Mesenchymal stem cell (in vitro differentiated cells and primary cell): Measurements from ENCODE around the gene IRX6. TPM values are rescaled to one million over a fixed set of nuclear protein-coding genes. Genes with fewer than 3 reads are reported as not detected.

Experiments
- DNase-seq: peaks from one replicate; pipeline ENCODE4 v3.0.0-alpha.2; 2013
- H2AFZ ChIP-seq: one replicate; pipeline ENCODE4 v1.6.1; 2013; ENCODE audit warnings: low read depth, mild to moderate bottlenecking, control low read depth, inconsistent platforms, low read length, moderate library complexity
- H2AK5ac ChIP-seq: 2 replicates; pipeline ENCODE4 v1.6.1; 2013; ENCODE audit warnings: low read length, moderate library complexity, mild to moderate bottlenecking, inconsistent platforms; ENCODE audit not compliant: severe bottlenecking
- H2BK120ac ChIP-seq: one replicate; pipeline ENCODE4 v1.6.1; 2013; ENCODE audit warnings: low read depth, mild to moderate bottlenecking, inconsistent platforms, low read length, moderate library complexity
- H2BK12ac ChIP-seq, 2 experiments: one replicate each; pipeline ENCODE4 v1.6.1; 2013; ENCODE audit warnings: inconsistent platforms in 2 of 2, low read length in 2 of 2, mild to moderate bottlenecking in 2 of 2, moderate library complexity in 2 of 2, control low read depth in 1 of 2
- H2BK15ac ChIP-seq: one replicate; pipeline ENCODE4 v1.6.1; 2013; ENCODE audit warnings: mild to moderate bottlenecking, low read depth, inconsistent platforms; ENCODE audit not compliant: poor library complexity, severe bottlenecking
- H2BK5ac ChIP-seq: 2 replicates; pipeline ENCODE4 v1.6.1; 2013; ENCODE audit warnings: low read depth, mild to moderate bottlenecking, low read length, control low read depth, inconsistent platforms; ENCODE audit not compliant: poor library complexity, severe bottlenecking
- H3K14ac ChIP-seq, 2 experiments: one replicate each; pipeline ENCODE4 v1.6.1; 2013; ENCODE audit warnings: inconsistent platforms in 2 of 2, low read length in 2 of 2, control low read depth in 1 of 2, mild to moderate bottlenecking in 1 of 2, moderate library complexity in 1 of 2
- H3K18ac ChIP-seq, 2 experiments: one replicate each; pipeline ENCODE4 v1.6.1; 2013; ENCODE audit warnings: inconsistent platforms in 2 of 2, low read length in 2 of 2, control low read depth in 1 of 2, low read depth in 1 of 2, mild to moderate bottlenecking in 1 of 2
- H3K23ac ChIP-seq, 2 experiments: one replicate each; pipeline ENCODE4 v1.6.1; 2013; ENCODE audit warnings: inconsistent platforms in 2 of 2, low read length in 2 of 2, mild to moderate bottlenecking in 2 of 2, moderate library complexity in 2 of 2, control low read depth in 1 of 2
- H3K27ac ChIP-seq: 2 replicates; pipeline ENCODE4 v1.5.1; 2013; ENCODE audit warnings: mild to moderate bottlenecking, moderate library complexity, low read length, control low read depth, inconsistent platforms; ENCODE audit not compliant: poor library complexity, severe bottlenecking
- H3K27me3 ChIP-seq, 2 experiments: 2 replicates each; pipeline versions ENCODE4 v1.6.1 to v1.7.0; 2013; ENCODE audit warnings: low read length in 2 of 2, mild to moderate bottlenecking in 2 of 2, moderate library complexity in 2 of 2, control low read depth in 1 of 2, inconsistent platforms in 1 of 2; ENCODE audit not compliant: control insufficient read depth in 1 of 2, insufficient read depth in 1 of 2
- H3K36me3 ChIP-seq, 2 experiments: 2 replicates each; pipeline versions ENCODE4 v1.6.1 to v1.7.0; 2013; ENCODE audit warnings: low read length in 2 of 2, control low read depth in 1 of 2, inconsistent platforms in 1 of 2, low read depth in 1 of 2, mild to moderate bottlenecking in 1 of 2; ENCODE audit not compliant: insufficient read depth in 2 of 2, control insufficient read depth in 1 of 2
- H3K4ac ChIP-seq, 2 experiments: one replicate each; pipeline ENCODE4 v1.6.1; 2013; ENCODE audit warnings: inconsistent platforms in 2 of 2, low read length in 2 of 2, mild to moderate bottlenecking in 2 of 2, moderate library complexity in 2 of 2, control low read depth in 1 of 2, low read depth in 1 of 2
- H3K4me1 ChIP-seq: 2 replicates; pipeline ENCODE4 v1.6.1; 2013; ENCODE audit warnings: low read depth, low read length, control low read depth; ENCODE audit not compliant: control insufficient read depth, insufficient read depth
- H3K4me2 ChIP-seq: 2 replicates; pipeline ENCODE4 v1.6.1; 2013; ENCODE audit warnings: low read length, mild to moderate bottlenecking, inconsistent platforms; ENCODE audit not compliant: poor library complexity, severe bottlenecking
- H3K4me3 ChIP-seq, 2 experiments: 2 replicates each; pipeline versions ENCODE4 v1.5.1 to v1.7.0; 2013; ENCODE audit warnings: low read length in 2 of 2, mild to moderate bottlenecking in 2 of 2, control low read depth in 1 of 2, low read depth in 1 of 2; ENCODE audit not compliant: insufficient read depth in 1 of 2
- H3K79me1 ChIP-seq: replicated peaks from 2 replicates; pipeline ENCODE4 v1.6.1; 2013; ENCODE audit warnings: mild to moderate bottlenecking, control low read depth, low read length, inconsistent platforms; ENCODE audit not compliant: poor library complexity, severe bottlenecking
- H3K9ac ChIP-seq: 2 replicates; pipeline ENCODE4 v1.7.0; 2013; ENCODE audit warnings: mild to moderate bottlenecking, low read length, moderate library complexity
- H3K9me3 ChIP-seq: 2 replicates; pipeline ENCODE4 v1.7.0; 2013; ENCODE audit warnings: mild to moderate bottlenecking, low read length; ENCODE audit not compliant: control insufficient read depth
- H4K8ac ChIP-seq: one replicate; pipeline ENCODE4 v1.6.1; 2013; ENCODE audit warnings: inconsistent platforms, mild to moderate bottlenecking, low read length, moderate library complexity
- H4K91ac ChIP-seq: one replicate; pipeline ENCODE4 v1.6.1; 2013; ENCODE audit warnings: mild to moderate bottlenecking, low read length, inconsistent platforms
- WGBS: methylation state at CpG from one replicate; pipeline ENCODE4 v1.1.7; 2013; ENCODE audit warnings: mixed read lengths; 5-methylcytosine and 5-hydroxymethylcytosine counted together
- polyA plus RNA-seq, 2 experiments: library from polyadenylated mRNA; stranded (reverse); fragments of 200-250 nt; gene quantifications; one replicate each; pipeline ENCODE4 v1.2.3, GENCODE V29; 2013

The IRX6 gene
- not detected for polyA plus RNA-seq (2013, experiment 1 of 2)
- not detected for polyA plus RNA-seq (2013, experiment 2 of 2)

DNA sequence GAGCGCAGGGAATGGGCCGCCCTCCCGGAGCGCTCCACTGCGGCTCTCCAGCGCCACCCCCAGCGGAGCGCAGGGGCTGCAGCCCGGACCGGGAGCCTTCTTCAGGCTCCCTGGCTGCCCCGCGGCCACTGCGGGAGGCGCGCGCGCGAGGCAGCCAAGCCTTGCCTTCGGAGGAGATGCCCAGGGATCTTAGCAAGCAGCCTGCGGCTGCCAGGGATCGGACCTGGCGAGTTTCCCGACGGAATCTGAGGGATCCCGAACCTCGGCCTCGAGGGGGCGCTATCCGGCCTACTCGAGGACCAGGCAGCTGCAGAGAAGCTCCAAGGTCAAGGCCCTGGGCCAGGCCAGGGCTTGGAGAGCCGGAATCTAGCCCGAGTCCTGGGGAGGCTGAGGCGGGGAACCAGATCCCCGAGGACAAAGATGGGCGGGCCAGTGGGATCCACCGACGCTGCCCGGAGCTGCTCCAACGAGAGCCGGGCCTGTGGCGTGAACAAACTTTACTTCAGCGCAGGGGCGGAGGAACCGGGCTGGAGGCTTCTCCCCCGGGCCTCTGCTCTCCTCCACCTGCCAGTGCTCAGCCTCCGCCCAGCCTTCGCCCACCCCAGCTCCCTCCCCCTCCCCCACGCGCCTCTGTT, at the start of gene IRX6:
IRX6 (plus strand) TSS at position 567 of the 635 bp plus-strand sequence. CDS start 889 bp downstream, outside the sequence.
- H3K18ac ChIP-seq, result no peak within 1 kb of the TSS
- peaks cover 3% of the 10 kb centered on the region for H3K79me1 ChIP-seq

GRCh38 chr16:55274391-55274790, 49.6 kb upstream of the IRX6 start:
- H3K23ac ChIP-seq, result no peak overlapping the region
- no peak overlapping the region for H3K4me2 ChIP-seq
- H2BK120ac ChIP-seq, result no peak overlapping the region
- no peaks in the 10 kb centered on the region for H3K79me1 ChIP-seq
- no peak overlapping the region for H4K8ac ChIP-seq
- H2BK5ac ChIP-seq, result no peak overlapping the region
- no peak overlapping the region for H3K9ac ChIP-seq
- no peak overlapping the region for H3K14ac ChIP-seq
- no peak overlapping the region for H3K27ac ChIP-seq
- H2AFZ ChIP-seq, result no peak overlapping the region
- peaks cover 0 to 21% of the 10 kb centered on the region in 2 experiments for H3K27me3 ChIP-seq
- H3K9me3 ChIP-seq, result no peaks in the 10 kb centered on the region
- H3K4me3 ChIP-seq, result no peak overlapping the region
- peaks cover 4% of the 10 kb centered on the region for H3K4me1 ChIP-seq
- no peak overlapping the region for H3K18ac ChIP-seq
- H2BK12ac ChIP-seq, result no peak overlapping the region
- no peak for DNase-seq
- H3K4ac ChIP-seq, result no peak overlapping the region
- no peak overlapping the region for H2AK5ac ChIP-seq
- 70% methylated on average over 5 of the region's 5 CpGs for WGBS
- no peak overlapping the region for H2BK15ac ChIP-seq
- H4K91ac ChIP-seq, result no peak overlapping the region
- no peaks in the 10 kb centered on the region for H3K36me3 ChIP-seq

More for the DNA sequence above, at the start of gene IRX6:
- no peak within 1 kb of the TSS for H2BK5ac ChIP-seq
- no peak within 1 kb of the TSS for H4K91ac ChIP-seq
- H3K4ac ChIP-seq, result no peak within 1 kb of the TSS
- H2BK120ac ChIP-seq, result no peak within 1 kb of the TSS
- no peak within 1 kb of the TSS for H4K8ac ChIP-seq
- peaks cover 37% of the 10 kb centered on the region for H3K4me1 ChIP-seq
- no peaks in the 10 kb centered on the region for H3K9me3 ChIP-seq
- peaks cover 0 to 10% of the 10 kb centered on the region in 2 experiments for H3K36me3 ChIP-seq
- H2BK15ac ChIP-seq, result no peak within 1 kb of the TSS
- DNase-seq, result no peak
- H2AK5ac ChIP-seq, result no peak within 1 kb of the TSS
- peaks cover 29 to 54% of the 10 kb centered on the region in 2 experiments for H3K27me3 ChIP-seq
- peak within 1 kb of the TSS; percentile 78 for H3K4me2 ChIP-seq
- H3K23ac ChIP-seq, result no peak within 1 kb of the TSS
- no peak within 1 kb of the TSS for H2AFZ ChIP-seq
- peak within 1 kb of the TSS; percentile 41 for H3K27ac ChIP-seq
- H2BK12ac ChIP-seq, result no peak within 1 kb of the TSS
- H3K4me3 ChIP-seq, result peak within 1 kb of the TSS in 1 of 2 experiments; percentile 48
- H3K14ac ChIP-seq, result no peak within 1 kb of the TSS
- WGBS, result 2% methylated on average over 47 of the region's 49 CpGs
- H3K9ac ChIP-seq, result no peak within 1 kb of the TSS

DNA sequence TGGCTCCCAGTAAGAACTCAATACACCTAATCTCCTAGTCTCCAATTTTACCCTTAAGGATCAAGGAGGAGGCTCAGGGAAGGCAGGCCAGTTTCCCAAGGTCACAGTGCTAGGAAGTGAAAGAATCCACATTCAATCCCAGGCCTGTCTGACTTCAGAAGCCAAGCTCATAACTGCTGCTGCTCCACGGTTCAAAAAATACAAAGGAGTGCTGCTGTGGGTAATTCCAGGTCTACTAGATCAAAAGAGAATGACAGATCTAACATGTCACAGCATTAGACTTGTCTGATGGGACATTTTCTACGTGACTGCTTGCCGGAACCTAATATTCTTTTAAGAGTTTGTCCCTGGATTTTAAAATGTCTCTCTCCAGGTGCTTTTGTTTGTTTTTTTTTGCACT, 48.8 kb upstream of the IRX6 start:
- H2AK5ac ChIP-seq, result no peak overlapping the region
- H3K27ac ChIP-seq, result no peak overlapping the region
- no peaks in the 10 kb centered on the region for H3K9me3 ChIP-seq
- H3K4me3 ChIP-seq, result no peak overlapping the region
- H3K79me1 ChIP-seq, result no peaks in the 10 kb centered on the region
- no peak for DNase-seq
- no peak overlapping the region for H3K18ac ChIP-seq
- H4K91ac ChIP-seq, result no peak overlapping the region
- no peak overlapping the region for H2BK120ac ChIP-seq
- no peak overlapping the region for H3K4me2 ChIP-seq
- H3K36me3 ChIP-seq, result no peaks in the 10 kb centered on the region
- H2BK5ac ChIP-seq, result no peak overlapping the region
- no peak overlapping the region for H2BK15ac ChIP-seq
- H2BK12ac ChIP-seq, result no peak overlapping the region
- H3K14ac ChIP-seq, result no peak overlapping the region
- no peak overlapping the region for H3K9ac ChIP-seq
- no peak overlapping the region for H3K4ac ChIP-seq
- no peak overlapping the region for H4K8ac ChIP-seq
- H3K23ac ChIP-seq, result no peak overlapping the region
- H3K4me1 ChIP-seq, result peaks cover 5% of the 10 kb centered on the region
- peaks cover 0 to 23% of the 10 kb centered on the region in 2 experiments for H3K27me3 ChIP-seq
- H2AFZ ChIP-seq, result no peak overlapping the region
- 70% methylated on average over 3 of the region's 3 CpGs for WGBS

DNA sequence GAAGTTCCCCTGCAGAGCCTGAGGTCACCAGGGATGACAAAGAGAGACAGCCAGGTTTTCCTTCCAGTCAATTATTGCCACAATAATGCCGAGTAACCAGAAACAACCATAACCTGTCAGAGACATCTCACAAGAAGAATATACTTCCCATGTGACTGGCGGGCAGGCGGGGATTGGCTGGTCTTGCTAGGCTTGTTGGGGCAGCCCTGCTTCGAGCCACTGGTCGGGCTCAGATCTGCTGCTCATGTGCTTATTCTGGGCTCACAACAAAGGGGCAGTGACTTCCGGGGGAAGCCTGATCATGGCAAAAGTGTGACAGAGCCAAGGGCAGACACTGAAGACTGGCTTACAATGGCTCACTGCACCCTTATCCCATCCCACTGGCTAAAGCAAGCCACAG, 48.1 kb upstream of the IRX6 start:
- no peak overlapping the region for H2AFZ ChIP-seq
- no peak overlapping the region for H3K18ac ChIP-seq
- peaks cover 0 to 23% of the 10 kb centered on the region in 2 experiments for H3K27me3 ChIP-seq
- no peak overlapping the region for H2BK120ac ChIP-seq
- H4K91ac ChIP-seq, result no peak overlapping the region
- H3K4me3 ChIP-seq, result no peak overlapping the region
- H2BK15ac ChIP-seq, result no peak overlapping the region
- no peak overlapping the region for H3K4ac ChIP-seq
- peaks cover 9% of the 10 kb centered on the region for H3K4me1 ChIP-seq
- no peak overlapping the region for H3K23ac ChIP-seq
- H2AK5ac ChIP-seq, result no peak overlapping the region
- no peak overlapping the region for H3K9ac ChIP-seq
- H3K14ac ChIP-seq, result no peak overlapping the region
- no peaks in the 10 kb centered on the region for H3K79me1 ChIP-seq
- no peak for DNase-seq
- no peak overlapping the region for H3K27ac ChIP-seq
- no peaks in the 10 kb centered on the region for H3K36me3 ChIP-seq
- no peak overlapping the region for H3K4me2 ChIP-seq
- 77% methylated on average over 6 of the region's 6 CpGs for WGBS
- H2BK12ac ChIP-seq, result no peak overlapping the region
- no peak overlapping the region for H2BK5ac ChIP-seq
- no peak overlapping the region for H4K8ac ChIP-seq
- no peaks in the 10 kb centered on the region for H3K9me3 ChIP-seq
